ENCODE results near the gene LIN9. TPM values are rescaled to one million over a fixed set of nuclear protein-coding genes. Genes with fewer than 3 reads are reported as not detected.
A peak's percentile ranks its signal among the peaks of the same experiment; 100 is the strongest.

Gene LIN9
- total and polyA plus RNA-seq, 2 donors (not counting 1 experiment from before 2014, with no cell fraction given), result 2.3 to 2.8 TPM

DNA sequence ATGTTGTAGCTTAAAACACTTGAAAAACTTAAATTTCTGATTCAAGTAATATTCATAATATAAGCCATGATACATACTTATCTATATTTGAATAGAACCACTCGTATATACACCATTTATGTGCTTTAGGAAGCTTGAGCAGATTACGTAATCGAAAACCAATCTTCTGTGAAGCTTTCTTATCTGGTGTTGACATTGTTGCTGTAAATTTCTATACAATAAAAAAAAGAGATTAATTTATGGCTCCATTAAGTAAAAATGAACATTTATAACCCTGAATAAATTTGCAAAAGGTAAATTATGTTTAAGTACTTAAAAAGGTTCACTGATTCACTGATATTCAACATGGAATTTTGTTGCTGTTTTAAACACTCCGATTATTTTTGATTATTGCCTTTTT, 21.4 kb downstream of the LIN9 start:
- Histone ChIP-seq H3K27me3 (ENCODE audit: control insufficient read depth, insufficient read depth, low read length) (no peaks in the 10 kb centered on the region), H3K27ac (ENCODE audit: insufficient read depth, low read length) (no peak overlapping the region), H4K20me1 (ENCODE audit: control insufficient read depth, extremely low read depth, insufficient read depth, low read length) (no peaks in the 10 kb centered on the region), H3K4me1 (ENCODE audit: control insufficient read depth, extremely low read depth, insufficient read depth, low read length) (no peaks in the 10 kb centered on the region), H3K4me3 (replicated peaks in 1 of 4; ENCODE audit: control extremely low read depth in 1 of 4, insufficient read depth in 1 of 4, low read depth in 3 of 4, low read length in 4 of 4) (no peak overlapping the region), H3K9me3 (ENCODE audit: control insufficient read depth, insufficient read depth, low read depth, low read length) (no peaks in the 10 kb centered on the region), H3K79me2 (ENCODE audit: control insufficient read depth, insufficient read depth, low read length) (no peaks in the 10 kb centered on the region), H3K9ac (ENCODE audit: insufficient read depth, low read length) (no peak overlapping the region), H3K4me2 (ENCODE audit: extremely low read depth, insufficient read depth, low read length) (no peak overlapping the region), H3K36me3 (ENCODE audit: control insufficient read depth, insufficient read depth, low read length) (no peaks in the 10 kb centered on the region), H2AFZ (ENCODE audit: low read length) (no peak overlapping the region)
- peak in 1 of 2 donors; percentile 15 for DNase-seq (ENCODE audit: low read depth in 2 of 2)
- no peak for TF ChIP-seq EZH2 (IDR thresholded peaks at IDR 0.05; ENCODE audit: low read length, missing control alignments)
- TF ChIP-seq, protein P1, sequence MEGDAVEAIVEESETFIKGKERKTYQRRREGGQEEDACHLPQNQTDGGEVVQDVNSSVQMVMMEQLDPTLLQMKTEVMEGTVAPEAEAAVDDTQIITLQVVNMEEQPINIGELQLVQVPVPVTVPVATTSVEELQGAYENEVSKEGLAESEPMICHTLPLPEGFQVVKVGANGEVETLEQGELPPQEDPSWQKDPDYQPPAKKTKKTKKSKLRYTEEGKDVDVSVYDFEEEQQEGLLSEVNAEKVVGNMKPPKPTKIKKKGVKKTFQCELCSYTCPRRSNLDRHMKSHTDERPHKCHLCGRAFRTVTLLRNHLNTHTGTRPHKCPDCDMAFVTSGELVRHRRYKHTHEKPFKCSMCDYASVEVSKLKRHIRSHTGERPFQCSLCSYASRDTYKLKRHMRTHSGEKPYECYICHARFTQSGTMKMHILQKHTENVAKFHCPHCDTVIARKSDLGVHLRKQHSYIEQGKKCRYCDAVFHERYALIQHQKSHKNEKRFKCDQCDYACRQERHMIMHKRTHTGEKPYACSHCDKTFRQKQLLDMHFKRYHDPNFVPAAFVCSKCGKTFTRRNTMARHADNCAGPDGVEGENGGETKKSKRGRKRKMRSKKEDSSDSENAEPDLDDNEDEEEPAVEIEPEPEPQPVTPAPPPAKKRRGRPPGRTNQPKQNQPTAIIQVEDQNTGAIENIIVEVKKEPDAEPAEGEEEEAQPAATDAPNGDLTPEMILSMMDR (conservative IDR thresholded peaks at IDR 0.05 in 1 of 2, IDR thresholded peaks at IDR 0.05 in 1 of 2; ENCODE audit: low read depth in 1 of 2, low read length in 2 of 2), result no peak

GRCh38 chr1:226281058-226281457, 27.9 kb downstream of the LIN9 start:
- TF ChIP-seq EZH2 (IDR thresholded peaks at IDR 0.05; ENCODE audit: low read length, missing control alignments), result no peak
- TF ChIP-seq, protein P1 (conservative IDR thresholded peaks at IDR 0.05 in 1 of 2, IDR thresholded peaks at IDR 0.05 in 1 of 2; ENCODE audit: low read depth in 1 of 2, low read length in 2 of 2), result no peak
- H4K20me1 ChIP-seq (ENCODE audit: control insufficient read depth, extremely low read depth, insufficient read depth, low read length), result no peaks in the 10 kb centered on the region
- H3K9ac ChIP-seq (ENCODE audit: insufficient read depth, low read length), result no peak overlapping the region
- H3K27me3 ChIP-seq (ENCODE audit: control insufficient read depth, insufficient read depth, low read length), result no peaks in the 10 kb centered on the region
- no peaks in the 10 kb centered on the region for H3K79me2 ChIP-seq (ENCODE audit: control insufficient read depth, insufficient read depth, low read length)
- H3K9me3 ChIP-seq (ENCODE audit: control insufficient read depth, insufficient read depth, low read depth, low read length), result no peaks in the 10 kb centered on the region
- H2AFZ ChIP-seq (ENCODE audit: low read length), result no peak overlapping the region
- no peak overlapping the region for H3K4me2 ChIP-seq (ENCODE audit: extremely low read depth, insufficient read depth, low read length)
- no peak overlapping the region for H3K27ac ChIP-seq (ENCODE audit: insufficient read depth, low read length)
- DNase-seq (ENCODE audit: low read depth in 2 of 2), result no peak
- no peaks in the 10 kb centered on the region for H3K4me1 ChIP-seq (ENCODE audit: control insufficient read depth, extremely low read depth, insufficient read depth, low read length)
- no peaks in the 10 kb centered on the region for H3K36me3 ChIP-seq (ENCODE audit: control insufficient read depth, insufficient read depth, low read length)
- H3K4me3 ChIP-seq (replicated peaks in 1 of 4; ENCODE audit: control extremely low read depth in 1 of 4, insufficient read depth in 1 of 4, low read depth in 3 of 4, low read length in 4 of 4), result no peak overlapping the region

DNA sequence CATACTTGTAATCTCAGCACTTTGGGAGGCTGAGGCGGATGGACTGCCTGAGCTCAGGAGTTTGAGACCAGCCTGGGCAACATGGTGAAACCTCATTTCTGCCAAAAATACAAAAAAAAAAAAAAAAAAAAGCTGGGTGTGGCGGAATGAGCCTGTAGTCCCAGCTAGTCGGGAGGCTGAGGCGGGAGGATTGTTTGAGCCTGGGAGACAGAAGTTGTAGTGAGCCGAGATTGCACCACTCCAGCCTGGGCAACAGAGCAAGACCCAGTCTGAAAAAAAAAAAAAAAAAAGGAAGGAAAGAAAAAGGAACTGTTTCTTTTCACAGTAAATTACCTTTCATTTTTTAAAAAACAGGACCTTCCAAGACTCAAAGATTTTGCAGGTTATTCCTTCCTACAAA, 29.5 kb downstream of the LIN9 start:
- no peak overlapping the region for H3K4me2 ChIP-seq (ENCODE audit: extremely low read depth, insufficient read depth, low read length)
- no peaks in the 10 kb centered on the region for H3K4me1 ChIP-seq (ENCODE audit: control insufficient read depth, extremely low read depth, insufficient read depth, low read length)
- H2AFZ ChIP-seq (ENCODE audit: low read length), result no peak overlapping the region
- no peaks in the 10 kb centered on the region for H3K36me3 ChIP-seq (ENCODE audit: control insufficient read depth, insufficient read depth, low read length)
- H3K9me3 ChIP-seq (ENCODE audit: control insufficient read depth, insufficient read depth, low read depth, low read length), result no peaks in the 10 kb centered on the region
- no peaks in the 10 kb centered on the region for H3K79me2 ChIP-seq (ENCODE audit: control insufficient read depth, insufficient read depth, low read length)
- TF ChIP-seq, protein P1 (conservative IDR thresholded peaks at IDR 0.05 in 1 of 2, IDR thresholded peaks at IDR 0.05 in 1 of 2; ENCODE audit: low read depth in 1 of 2, low read length in 2 of 2), result no peak
- TF ChIP-seq EZH2 (IDR thresholded peaks at IDR 0.05; ENCODE audit: low read length, missing control alignments), result no peak
- no peaks in the 10 kb centered on the region for H4K20me1 ChIP-seq (ENCODE audit: control insufficient read depth, extremely low read depth, insufficient read depth, low read length)
- DNase-seq (ENCODE audit: low read depth in 2 of 2), result no peak
- no peak overlapping the region for H3K27ac ChIP-seq (ENCODE audit: insufficient read depth, low read length)
- no peak overlapping the region for H3K4me3 ChIP-seq (replicated peaks in 1 of 4; ENCODE audit: control extremely low read depth in 1 of 4, insufficient read depth in 1 of 4, low read depth in 3 of 4, low read length in 4 of 4)
- H3K27me3 ChIP-seq (ENCODE audit: control insufficient read depth, insufficient read depth, low read length), result no peaks in the 10 kb centered on the region
- H3K9ac ChIP-seq (ENCODE audit: insufficient read depth, low read length), result no peak overlapping the region
